ENCODE results near the gene SENP5. TPM values are rescaled to one million over a fixed set of nuclear protein-coding genes. Genes with fewer than 3 reads are reported as not detected.
"Not testable (repeated sequence)": the region's sequence is repeated elsewhere in the genome, so short reads cannot be mapped to it uniquely, and the experiment has no call there.

Gene SENP5, protein sequence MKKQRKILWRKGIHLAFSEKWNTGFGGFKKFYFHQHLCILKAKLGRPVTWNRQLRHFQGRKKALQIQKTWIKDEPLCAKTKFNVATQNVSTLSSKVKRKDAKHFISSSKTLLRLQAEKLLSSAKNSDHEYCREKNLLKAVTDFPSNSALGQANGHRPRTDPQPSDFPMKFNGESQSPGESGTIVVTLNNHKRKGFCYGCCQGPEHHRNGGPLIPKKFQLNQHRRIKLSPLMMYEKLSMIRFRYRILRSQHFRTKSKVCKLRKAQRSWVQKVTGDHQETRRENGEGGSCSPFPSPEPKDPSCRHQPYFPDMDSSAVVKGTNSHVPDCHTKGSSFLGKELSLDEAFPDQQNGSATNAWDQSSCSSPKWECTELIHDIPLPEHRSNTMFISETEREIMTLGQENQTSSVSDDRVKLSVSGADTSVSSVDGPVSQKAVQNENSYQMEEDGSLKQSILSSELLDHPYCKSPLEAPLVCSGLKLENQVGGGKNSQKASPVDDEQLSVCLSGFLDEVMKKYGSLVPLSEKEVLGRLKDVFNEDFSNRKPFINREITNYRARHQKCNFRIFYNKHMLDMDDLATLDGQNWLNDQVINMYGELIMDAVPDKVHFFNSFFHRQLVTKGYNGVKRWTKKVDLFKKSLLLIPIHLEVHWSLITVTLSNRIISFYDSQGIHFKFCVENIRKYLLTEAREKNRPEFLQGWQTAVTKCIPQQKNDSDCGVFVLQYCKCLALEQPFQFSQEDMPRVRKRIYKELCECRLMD
- 18.9 TPM for total RNA-seq

DNA sequence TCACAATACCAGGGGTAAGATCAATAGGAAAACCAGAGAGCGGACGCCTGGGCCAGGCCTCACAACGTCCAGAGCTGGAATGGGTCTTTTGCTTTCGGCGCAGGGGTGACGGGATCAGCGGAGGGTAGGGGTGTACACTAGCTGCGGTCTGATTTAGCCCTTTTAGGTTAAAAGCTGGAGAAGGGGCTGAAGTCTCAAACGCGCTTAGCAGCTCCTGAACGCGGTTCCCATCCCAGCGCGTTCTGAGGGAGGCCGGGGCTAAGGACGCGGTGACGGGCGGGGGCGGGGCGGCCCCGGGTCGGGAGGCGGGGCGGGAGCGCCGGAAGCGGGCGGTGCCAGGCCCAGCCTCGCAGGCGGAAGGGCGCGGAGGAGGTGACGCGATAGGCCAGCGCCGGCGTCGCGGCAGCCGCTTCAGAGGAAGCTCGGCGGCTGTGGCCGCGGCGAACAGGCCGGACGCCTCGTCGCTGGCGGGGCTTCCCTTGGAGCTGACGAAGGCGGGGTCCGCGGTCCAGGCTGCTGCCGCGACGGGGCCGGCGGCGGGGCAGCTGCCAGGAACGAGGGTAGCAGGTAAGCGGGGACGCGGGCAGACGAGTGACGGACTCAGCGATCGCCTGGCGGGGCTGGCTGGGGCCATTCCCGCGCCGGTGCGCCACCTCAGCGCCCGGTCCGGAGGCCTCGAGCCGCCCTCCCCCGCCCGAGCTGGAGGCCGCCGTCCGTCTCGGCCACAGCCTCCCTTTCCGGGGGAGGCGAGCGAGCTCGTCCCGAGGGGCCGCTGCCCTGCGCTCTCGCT is at the start of gene SENP5:
Gene SENP5, plus strand, starts transcription at position 414 of the 790 bp plus-strand sequence. CDS start 17,262 bp downstream, outside the sequence.
- DNase-seq (ENCODE audit: low read depth in 2 of 3, low spot score in 2 of 3), result peak; percentile 77 to 91 (median 90)

DNA sequence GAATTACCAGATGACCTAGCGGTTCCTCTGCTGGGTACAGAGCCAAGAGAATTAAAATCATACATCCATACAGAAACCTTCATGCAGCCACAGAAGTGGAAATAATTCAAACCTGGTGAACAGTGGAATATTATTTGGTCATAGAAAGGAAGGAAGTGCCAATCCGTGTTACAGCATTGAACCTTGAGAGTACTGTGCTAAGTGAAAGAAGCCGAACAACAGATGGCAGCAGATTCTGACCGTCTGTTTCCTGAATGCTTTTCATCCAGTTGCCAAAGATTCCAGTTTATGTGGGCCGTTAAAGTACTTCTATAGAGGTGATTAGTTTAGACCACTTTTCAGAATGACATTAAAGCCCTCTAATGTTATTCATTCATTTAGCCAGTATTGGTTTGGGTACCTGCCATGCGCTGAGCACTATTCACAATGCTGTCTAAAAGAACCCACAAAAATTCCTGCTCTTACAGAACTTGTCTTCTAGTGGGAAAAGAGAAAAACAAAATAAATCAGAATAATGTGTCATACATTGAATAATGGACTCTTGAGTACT is 45.8 kb upstream of the SENP5 start:
- DNase-seq (ENCODE audit: low read depth in 2 of 3, low spot score in 2 of 3), result no peak

DNA sequence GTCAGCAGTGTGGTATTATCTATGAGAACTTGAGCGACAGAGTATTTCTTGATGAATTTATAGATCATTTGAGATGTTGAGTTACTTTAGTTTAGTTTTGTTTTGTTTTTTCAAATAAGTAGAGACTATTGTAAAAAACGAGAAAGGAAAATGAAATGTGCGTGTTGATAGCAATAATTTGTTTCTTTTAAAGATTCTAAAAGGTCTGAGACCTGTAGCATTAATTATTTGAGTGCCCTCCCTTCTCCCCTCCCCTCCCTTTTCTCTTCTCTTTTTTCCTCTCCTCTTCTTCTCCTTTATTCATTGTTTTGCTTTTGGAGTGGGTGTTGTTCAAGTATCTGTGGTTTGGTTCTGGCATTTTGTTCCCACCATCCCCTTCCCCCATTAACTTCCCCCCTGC is 38.1 kb upstream of the SENP5 start:
- DNase-seq (ENCODE audit: low read depth in 2 of 3, low spot score in 2 of 3), result not testable (repeated sequence)

DNA sequence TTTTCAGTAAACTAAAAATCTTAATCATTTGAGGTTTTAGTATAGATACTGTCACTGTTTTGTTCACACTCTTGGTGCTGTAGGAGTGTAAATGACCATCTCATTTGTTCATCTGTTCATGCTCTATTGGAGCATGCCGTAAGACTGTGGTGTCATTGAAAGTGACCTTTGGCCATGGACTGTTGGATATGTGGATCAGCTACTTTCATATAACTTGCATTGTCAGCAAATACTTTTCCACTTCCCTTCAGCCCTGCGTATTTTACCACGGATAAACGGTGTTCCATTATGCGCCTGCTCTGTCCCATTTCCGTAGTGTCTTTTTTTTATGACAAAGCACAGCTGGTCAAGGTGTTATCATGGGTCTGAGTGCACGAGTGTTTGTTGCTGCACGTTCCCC is 32.6 kb upstream of the SENP5 start:
- no peak for DNase-seq (ENCODE audit: low read depth in 2 of 3, low spot score in 2 of 3)

DNA sequence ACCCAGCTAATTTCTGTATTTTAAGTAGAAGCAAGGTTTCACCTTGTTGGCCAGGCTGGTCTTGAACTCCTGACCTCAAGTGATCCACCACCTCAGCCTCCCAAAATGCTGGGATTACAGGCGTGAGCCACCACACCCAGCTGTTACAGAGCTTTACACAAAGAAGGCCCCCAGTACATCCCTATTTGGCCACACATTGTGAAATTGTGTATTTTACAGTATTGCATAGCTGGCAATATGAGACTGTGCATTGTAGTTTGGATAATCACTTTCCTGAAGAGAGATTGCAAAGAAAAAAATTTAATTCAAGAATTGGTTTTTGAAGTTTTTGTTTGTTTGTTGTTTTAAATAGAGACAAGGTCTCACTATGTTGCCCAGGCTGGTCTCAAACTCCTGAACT is 31.1 kb upstream of the SENP5 start:
- DNase-seq (ENCODE audit: low read depth in 2 of 3, low spot score in 2 of 3), result not testable (repeated sequence)

DNA sequence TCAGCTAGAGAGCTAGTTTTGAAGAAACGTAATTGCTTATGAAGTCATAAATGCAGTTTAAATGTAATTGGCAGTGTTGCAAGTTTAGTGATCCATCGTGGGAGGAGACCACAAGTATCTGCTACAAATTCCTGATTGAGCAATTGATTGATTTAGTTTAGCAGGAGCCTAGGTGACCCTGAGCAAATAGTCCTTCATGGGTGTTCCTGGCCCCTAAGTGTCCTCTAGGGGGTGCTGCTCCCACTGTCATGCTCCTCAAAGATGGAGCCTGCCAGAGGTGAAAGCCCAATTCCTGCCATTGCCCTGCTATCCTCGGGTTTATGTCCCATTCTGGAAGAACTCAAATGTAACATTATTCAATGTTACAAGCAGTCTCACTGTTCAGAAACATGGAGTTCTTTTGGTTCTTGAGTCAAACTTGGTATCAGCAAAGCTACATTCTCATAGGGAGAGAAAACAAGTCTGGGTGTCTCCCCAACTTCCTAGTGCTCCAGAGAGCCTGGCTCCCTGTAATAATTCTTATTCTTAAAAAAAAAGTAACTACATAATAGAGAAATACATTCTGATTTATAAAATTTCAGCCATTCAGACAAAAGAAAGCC is 29.8 kb upstream of the SENP5 start:
- peak; percentile 50 to 82 (median 70) for DNase-seq (ENCODE audit: low read depth in 2 of 3, low spot score in 2 of 3)

DNA sequence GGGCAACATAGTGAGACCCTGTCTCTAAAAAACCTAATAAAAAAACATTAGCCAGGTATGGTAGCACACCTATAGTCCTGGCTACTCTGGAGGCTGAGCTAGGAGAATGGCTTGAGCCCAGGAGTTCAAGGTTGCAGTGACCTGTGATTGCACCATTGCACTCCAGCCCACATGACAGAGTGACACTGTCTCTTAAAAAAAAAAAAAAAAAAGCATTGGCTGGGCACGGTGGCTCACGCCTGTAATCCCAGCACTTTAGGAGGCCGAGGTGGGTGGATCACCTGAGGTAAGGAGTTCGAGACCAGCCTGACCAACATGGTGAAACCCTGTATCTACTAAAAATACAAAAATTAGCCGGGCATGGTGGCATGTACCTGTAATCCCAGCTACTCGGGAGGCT is 28.4 kb upstream of the SENP5 start:
- DNase-seq (ENCODE audit: low read depth in 2 of 3, low spot score in 2 of 3), result not testable (repeated sequence)

DNA sequence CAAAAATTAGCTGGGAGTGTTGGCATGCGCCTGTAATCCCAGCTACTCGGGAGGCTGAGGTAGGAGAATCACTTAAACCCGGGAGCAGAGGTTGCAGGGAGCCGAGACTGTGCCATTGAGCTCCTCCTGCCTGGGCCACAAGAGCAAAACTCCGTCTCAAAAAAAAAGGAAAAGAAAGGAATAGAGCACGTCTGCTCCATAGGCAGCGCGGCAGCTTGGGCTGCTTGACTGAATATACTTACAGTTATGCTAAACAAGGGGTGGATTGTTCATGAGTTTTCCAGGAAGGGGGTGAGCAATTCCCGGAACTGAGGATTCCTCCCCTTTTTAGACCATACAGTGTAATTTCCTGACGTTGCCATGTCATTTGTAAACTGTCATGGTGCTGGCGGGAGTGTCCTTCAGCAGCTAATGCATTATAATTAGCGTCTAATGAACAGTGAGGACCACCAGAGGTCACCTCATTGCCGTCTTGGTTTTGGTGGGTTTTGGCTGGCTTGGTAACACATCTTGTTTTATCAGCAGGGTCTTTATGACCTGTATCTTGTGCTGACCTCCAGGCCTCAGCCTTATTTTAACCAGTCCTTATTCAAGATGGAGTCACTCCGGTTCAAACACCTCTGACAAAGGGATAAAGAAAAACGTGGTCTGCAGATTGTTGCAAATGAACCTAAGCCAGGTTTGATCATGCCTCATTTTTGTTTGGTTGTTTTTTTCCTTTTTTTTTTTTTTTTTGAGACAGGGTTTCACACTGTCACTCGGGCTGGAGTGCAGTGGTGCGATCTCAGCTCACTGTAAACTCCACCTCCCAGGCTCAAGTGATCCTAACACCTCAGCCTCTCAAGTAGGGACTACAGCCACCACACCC is 24.9 kb upstream of the SENP5 start:
- no peak for DNase-seq (ENCODE audit: low read depth in 2 of 3, low spot score in 2 of 3)

DNA sequence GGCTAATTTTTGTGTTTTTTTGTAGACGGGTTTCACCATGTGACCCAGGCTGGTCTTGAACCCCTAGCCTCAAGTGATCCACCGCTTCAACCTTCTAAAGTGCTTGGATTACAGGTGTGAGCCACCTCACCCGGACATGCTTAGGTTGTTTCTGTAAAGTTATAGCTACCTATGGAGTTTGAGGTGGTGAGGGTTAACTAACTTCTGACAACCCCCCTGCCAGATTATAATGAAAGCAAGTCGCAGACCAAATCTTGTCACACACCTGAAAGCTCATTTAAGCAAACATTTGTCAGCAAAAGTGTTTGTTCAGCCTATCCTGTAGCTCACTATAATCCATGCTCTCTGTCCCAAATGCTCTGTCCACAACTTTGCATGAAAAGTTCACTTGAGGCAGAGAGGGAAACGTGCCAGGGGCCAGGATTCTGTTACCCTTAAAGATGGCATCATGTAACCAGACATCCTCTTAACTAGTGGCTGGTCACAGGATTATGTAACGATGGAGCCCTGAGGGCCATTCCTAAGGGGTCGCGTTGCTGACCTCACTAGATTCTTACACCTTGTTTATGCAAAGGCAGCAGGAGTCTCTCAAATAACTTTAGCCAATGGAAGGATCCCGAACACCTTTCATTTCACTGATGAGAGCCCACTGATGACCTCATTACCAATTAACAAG is 24.1 kb upstream of the SENP5 start:
- DNase-seq (ENCODE audit: low read depth in 2 of 3, low spot score in 2 of 3), result no peak

DNA sequence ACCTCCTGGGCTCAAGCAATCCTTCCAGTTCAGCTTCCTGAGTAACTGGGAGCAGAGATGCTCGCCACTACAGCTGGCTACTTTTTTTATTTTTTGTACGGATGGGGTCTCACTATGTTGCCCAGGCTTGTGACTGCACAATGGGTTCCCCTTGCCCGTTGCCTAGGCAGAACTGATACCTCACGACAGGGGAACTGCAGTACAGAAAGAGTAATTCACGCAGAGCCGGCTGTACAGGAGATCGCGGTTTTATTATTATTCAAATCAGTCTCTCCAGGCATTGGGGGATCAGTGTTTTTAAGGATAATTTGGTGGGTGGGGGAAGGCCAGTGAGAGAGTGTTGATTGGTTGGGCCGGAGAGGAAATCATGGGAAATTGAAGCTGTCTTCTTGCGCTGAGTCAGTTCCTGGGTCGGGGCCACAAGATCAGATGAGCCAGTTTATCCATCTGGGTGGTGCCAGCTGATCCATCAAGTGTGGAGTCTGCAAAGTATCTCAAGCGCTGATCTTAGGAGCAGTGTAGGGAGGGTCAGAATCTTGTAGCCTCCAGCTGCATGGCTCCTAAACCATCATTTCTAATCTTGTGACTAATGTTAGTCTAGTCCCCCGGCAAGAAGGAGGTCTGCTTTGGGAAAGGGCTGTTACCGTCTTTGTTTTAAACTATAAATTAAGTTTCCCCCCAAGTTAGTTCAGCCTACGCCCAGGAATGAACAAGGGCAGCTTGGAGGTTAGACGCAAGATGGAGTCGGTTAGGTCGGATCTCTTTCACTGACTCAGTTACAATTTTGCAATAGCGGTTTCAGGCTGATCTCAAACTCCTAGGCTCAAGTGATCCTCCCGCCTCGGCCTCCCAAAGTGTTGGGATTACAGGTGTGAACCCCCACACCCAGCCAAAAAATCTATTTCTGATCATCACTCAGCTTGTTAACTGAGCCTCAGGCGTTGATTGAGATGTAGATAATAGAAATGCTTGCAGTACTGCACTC is 23.2 kb upstream of the SENP5 start:
- not testable (repeated sequence) for DNase-seq (ENCODE audit: low read depth in 2 of 3, low spot score in 2 of 3)

DNA sequence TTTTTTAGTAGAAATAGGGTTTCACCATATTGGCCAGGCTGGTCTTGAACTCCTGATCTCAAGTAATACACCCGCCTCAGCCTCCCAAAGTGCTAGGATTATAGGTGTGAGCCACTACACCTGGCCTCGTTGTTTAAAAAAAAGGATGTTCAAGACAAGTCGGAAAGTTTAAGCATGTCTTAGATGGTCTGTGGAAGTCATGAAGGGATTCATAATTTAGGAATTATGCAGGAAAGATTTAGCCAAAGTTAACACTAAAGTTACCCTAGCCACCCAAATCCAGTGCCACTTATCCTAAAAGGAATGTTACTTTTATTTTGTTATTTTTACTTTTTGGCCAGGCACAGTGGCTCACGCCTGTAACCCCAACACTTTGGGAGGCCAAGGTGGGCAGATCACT is 19.3 kb upstream of the SENP5 start:
- DNase-seq (ENCODE audit: low read depth in 2 of 3, low spot score in 2 of 3), result not testable (repeated sequence)

DNA sequence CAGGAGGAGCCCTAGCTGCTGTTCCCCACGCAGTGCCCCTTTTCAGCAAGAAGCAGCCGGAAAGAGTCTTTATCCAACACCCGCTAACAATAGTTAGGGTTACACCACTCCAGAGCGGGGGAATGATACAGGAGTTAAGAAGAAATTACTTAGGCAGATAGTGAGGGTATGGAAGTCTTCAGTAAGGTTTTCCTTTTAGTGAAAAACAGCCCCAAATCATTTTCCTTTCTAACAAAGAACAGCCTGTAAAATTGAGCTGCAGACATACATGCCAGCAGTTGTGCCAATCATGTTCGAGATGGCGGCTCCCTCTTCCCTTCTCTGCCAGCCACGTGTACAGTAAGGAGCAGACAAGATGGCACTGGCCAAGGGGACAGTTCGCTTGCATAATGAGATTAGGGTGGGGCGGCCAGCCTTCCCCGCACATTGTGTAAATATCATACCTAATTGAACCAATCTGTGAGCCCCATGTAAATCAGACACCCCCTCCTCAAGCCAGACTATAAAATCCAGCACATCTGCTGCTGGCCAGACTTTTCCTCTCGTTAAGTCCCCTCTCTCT is 18.5 kb upstream of the SENP5 start:
- no peak for DNase-seq (ENCODE audit: low read depth in 2 of 3, low spot score in 2 of 3)

DNA sequence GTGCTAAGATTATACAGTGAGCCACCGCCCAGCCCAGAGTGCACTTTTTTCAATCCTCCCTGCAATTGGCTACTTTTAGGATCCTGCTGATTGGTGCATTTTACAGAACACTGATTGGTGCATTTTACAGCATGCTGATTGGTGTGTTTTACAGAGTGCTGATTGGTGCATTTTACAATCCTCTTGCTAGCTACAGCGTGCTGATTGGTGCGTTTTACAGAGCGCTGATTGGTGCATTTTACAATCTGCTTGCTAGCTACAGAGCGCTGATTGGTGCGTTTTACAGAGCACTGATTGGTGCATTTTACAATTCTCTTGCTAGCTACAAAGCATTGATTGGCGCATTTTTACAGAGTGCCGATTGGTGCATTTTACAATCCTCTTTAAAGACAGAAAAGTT is 4.7 kb upstream of the SENP5 start:
- DNase-seq (ENCODE audit: low read depth in 2 of 3, low spot score in 2 of 3), result not testable (repeated sequence)

DNA sequence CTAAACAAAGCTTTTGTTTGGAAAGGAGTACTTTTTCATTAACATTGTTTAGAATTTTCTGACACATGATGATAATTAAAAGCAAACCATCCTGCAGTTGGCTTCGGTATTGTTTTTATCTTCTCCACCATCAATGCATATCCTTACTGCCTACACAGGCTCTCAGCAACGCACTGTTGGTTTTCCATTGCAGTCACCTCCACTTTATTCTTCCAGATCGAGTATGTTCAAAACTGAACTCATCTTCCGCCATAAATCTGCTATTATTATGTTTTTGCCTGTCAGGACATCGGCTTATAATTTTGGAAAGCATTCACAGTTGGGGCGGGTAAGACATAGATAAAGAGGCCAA is 589 bp upstream of the SENP5 start:
- no peak for DNase-seq (ENCODE audit: low read depth in 2 of 3, low spot score in 2 of 3)

DNA sequence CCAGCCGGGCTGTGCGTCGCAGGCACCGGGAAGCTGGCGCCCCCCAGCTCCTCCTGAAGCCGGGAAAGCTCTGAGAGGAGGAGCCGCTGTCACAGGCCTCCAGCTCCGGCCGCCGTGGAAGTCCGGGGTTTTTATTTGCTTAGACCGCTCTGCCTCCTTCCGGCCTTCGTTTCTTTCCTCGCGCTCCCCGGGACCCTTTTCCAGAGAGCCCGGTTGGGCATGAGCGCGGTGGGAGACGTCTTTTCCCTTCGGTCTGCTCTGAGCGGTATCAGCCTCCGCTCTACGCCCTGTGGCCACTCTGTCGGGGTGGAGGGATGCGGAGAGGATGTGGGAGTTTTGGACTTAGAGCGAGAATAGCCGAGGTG is 559 bp downstream of the SENP5 start:
- peak in 2 of 3 donors; percentile 8 to 10 for DNase-seq (ENCODE audit: low read depth in 2 of 3, low spot score in 2 of 3)

DNA sequence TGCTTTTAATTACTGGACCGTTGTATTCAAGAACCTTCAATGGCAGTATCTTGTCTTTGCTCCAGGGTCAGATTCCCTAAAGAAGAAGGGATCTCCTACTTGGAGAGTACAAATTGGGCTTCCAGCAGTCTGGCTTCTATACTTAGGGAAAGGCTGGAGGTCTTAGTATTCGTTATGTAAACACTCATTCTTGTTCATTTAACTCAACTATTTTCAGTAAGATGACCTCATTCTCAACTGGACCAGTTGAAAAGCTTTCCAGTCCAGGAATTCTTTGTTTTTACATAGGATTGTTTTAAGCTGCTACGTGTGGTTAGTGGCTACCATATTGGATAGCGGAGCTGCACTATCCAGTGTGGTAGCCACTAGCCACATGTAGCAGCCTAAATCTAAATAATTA is 4.6 kb downstream of the SENP5 start:
- DNase-seq (ENCODE audit: low read depth in 2 of 3, low spot score in 2 of 3), result no peak

DNA sequence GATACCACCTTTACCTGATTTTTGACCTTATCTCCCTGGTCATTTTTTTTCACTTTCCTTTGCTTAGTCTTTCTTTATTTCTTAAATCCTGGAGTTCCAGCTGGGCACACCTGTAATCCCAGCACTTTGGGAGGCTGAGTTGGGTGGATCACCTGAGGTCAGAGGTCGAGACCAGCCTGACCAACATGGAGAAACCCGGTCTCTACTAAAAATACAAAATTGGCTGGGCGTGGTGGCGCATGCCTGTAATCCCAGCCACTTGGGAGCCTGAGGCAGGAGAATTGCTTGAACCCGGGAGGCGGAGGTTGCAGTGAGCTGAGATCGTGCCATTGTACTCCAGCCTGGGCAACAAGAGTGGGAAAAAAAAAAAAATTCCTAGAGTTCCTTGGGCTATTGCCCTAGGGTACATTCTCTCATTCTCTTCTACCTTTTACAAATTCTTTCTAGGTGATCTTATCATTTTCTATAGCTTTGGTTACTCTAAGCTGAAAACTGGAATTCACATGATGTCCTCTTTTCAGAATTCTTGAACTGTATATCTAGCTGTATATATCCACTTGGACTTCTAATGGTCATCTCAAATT is 6.9 kb downstream of the SENP5 start:
- DNase-seq (ENCODE audit: low read depth in 2 of 3, low spot score in 2 of 3), result not testable (repeated sequence)
